Testis (tissue), 2 donors: ENCODE results near the gene BAIAP2.

Source experiments
- CTCF ChIP-seq, 3 experiments: fragments of 450-650 bp in 2 of 3; fragments of 200-600 bp in 1 of 3; sonication (generic) in 1 of 3; IDR thresholded peaks; one replicate each; pipeline ENCODE4 v1.5.1; 2016 to 2019; ENCODE audit warnings: antibody characterized with exemption in 3 of 3, mild to moderate bottlenecking in 2 of 3, moderate library complexity in 1 of 3
- POLR2A ChIP-seq: fragments of 450-650 bp; IDR thresholded peaks from one replicate; pipeline ENCODE4 v1.6.1; 2017; ENCODE audit warnings: antibody characterized with exemption, mild to moderate bottlenecking, moderate library complexity

- TF ChIP-seq CTCF (IDR thresholded peaks at IDR 0.05) (no peak), POLR2A (no peak)
Measured at GRCh38 chr17:81147701-81148100, 112.8 kb downstream of the BAIAP2 start.
